GM18873 (cell line): ENCODE measurements around the gene GARNL3.
A peak's percentile ranks its signal among the peaks of the same experiment; 100 is the strongest.

ENCODE experiments used
- ATAC-seq: cut with Tn5 transposase; IDR thresholded peaks from one replicate; pipeline ENCODE4 v1.9.1; 2021; ENCODE audit warnings: mild to moderate bottlenecking, moderate library complexity, moderate number of reproducible peaks; ENCODE audit not compliant: unreplicated experiment, low FRiP score

The GARNL3 gene

GRCh38 chr9:127232833-127233549 lies 31.6 kb upstream of the GARNL3 start:
- no peak for ATAC-seq

GRCh38 chr9:127233550-127233949 lies 31.0 kb upstream of the GARNL3 start:
- ATAC-seq: no peak

GRCh38 chr9:127233989-127234388 lies 30.6 kb upstream of the GARNL3 start:
- ATAC-seq: no peak

- ATAC-seq: no peak
Measured at GRCh38 chr9:127237801-127238200, 26.8 kb upstream of the GARNL3 start.

GRCh38 chr9:127241354-127241753 lies 23.2 kb upstream of the GARNL3 start:
- no peak for ATAC-seq

- peak; percentile 96 for ATAC-seq
Measured at GRCh38 chr9:127244609-127245601, 19.7 kb upstream of the GARNL3 start.

GRCh38 chr9:127245637-127246164 lies 18.9 kb upstream of the GARNL3 start:
- no peak for ATAC-seq

GRCh38 chr9:127248241-127248640 lies 16.3 kb upstream of the GARNL3 start:
- ATAC-seq: no peak

- no peak for ATAC-seq
Measured at GRCh38 chr9:127249877-127250276, 14.7 kb upstream of the GARNL3 start.

- no peak for ATAC-seq
Measured at GRCh38 chr9:127250896-127251391, 13.6 kb upstream of the GARNL3 start.

- no peak for ATAC-seq
Measured at GRCh38 chr9:127252410-127253318, 11.9 kb upstream of the GARNL3 start.

- ATAC-seq: no peak
Measured at GRCh38 chr9:127253446-127253845, 11.1 kb upstream of the GARNL3 start.

GRCh38 chr9:127255692-127256091 lies 8.9 kb upstream of the GARNL3 start:
- no peak for ATAC-seq

- ATAC-seq: no peak
Measured at GRCh38 chr9:127256324-127256723, 8.2 kb upstream of the GARNL3 start.

GRCh38 chr9:127258606-127259471 lies 5.7 kb upstream of the GARNL3 start:
- ATAC-seq: no peak

GRCh38 chr9:127262602-127263001 lies 2.0 kb upstream of the GARNL3 start:
- ATAC-seq: no peak

GRCh38 chr9:127263237-127263636 lies 1.3 kb upstream of the GARNL3 start:
- ATAC-seq: no peak

GRCh38 chr9:127263664-127264063 lies 910 bp upstream of the GARNL3 start:
- ATAC-seq: no peak
